Activated CD8-positive, alpha-beta memory T cell treated with anti-CD3 and anti-CD28 coated beads for 1 hour (primary cell): ENCODE data around the gene CD302.
"Not testable (repeated sequence)": the region's sequence is repeated elsewhere in the genome, so short reads cannot be mapped to it uniquely, and the experiment has no call there.

Experiments used
- DNase-seq, 2 donors: peaks; one replicate each; pipeline ENCODE4 v3.0.0-alpha.2; 2020; ENCODE audit warnings: low read depth in 1 of 2; ENCODE audit errors: extremely low read depth in 1 of 2

Gene CD302, protein sequence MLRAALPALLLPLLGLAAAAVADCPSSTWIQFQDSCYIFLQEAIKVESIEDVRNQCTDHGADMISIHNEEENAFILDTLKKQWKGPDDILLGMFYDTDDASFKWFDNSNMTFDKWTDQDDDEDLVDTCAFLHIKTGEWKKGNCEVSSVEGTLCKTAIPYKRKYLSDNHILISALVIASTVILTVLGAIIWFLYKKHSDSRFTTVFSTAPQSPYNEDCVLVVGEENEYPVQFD

DNA sequence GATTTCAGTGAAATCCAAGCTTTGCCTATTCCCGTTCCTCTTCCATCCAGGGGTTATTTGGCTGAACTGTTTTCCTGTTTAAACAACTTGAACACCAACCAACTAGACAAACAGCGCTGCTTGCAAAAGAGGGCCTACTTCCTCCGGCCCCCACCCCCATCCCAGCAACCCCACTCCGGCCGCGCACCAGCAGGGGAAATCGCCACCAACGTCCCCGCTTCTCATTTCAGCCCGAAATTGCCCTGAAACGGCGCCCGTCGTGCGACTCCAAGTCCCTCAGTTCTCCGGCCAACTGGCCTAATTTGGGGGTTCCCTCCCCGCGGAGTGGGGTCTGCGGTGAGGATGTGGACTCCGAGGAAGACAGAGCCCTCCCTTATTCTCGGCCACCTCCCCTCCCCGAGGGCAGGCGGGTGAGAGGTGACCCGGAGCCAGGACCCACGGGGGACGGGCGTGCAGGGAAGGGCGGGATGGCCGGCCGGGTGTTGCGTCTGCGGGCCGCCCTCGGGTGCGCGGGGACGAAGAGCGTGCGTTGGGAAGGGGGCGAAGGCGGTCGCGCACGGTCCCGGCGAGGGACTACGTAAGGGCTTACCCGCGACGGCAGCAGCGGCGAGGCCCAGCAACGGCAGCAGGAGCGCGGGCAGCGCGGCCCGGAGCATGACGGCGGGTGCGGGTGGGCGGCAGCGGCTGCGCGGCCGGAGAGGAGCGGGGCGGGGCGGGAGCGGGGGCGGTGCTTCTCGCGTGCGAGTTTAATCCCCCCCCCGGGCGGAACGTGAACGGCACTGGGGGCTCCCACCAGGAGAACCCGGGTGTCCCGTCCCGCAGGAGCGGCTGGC, at the start of gene CD302:
Gene CD302 (minus strand): TSS at position 666 of the 833 bp plus-strand sequence. CDS start 10 bp downstream, at position 656.
- peak in 1 of 2 donors; percentile 23 for DNase-seq

DNA sequence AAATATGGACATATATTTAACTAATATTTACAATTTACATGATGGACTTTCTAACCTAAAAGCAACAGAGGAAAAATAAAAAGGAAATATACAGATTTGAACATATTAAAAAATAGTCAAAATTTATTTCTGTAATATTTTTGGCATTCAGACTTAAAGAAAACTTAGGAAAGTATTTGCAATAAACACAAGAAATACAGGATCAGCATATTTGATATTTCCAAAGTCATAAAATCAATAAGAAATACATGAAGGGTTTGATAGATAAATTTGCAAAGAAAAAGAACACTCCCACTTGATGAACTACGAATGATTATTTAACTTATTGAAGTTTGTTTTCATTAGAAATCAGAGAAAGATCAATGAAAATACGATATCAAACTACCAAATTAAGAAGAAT, 48.6 kb upstream of the CD302 start:
- DNase-seq = no peak

DNA sequence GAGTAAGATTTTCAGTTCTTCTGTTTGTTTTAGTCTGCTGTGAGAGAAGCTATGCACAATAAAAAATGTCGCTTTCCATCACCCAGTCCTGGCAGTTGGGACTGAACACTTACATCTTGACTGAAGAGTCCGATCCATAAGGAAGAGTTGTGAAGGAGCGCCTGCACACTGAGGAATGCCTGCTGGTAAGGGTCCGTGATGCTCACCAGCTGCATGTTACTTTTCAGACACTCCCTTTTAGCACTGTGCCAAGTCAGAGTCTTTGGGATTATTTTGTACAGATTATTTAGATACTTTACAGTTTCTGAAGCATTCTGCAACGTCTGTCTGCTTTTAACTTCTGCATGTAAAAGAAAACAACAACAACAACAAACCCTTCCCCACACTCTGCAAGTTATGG, 42.6 kb upstream of the CD302 start:
- DNase-seq = no peak

DNA sequence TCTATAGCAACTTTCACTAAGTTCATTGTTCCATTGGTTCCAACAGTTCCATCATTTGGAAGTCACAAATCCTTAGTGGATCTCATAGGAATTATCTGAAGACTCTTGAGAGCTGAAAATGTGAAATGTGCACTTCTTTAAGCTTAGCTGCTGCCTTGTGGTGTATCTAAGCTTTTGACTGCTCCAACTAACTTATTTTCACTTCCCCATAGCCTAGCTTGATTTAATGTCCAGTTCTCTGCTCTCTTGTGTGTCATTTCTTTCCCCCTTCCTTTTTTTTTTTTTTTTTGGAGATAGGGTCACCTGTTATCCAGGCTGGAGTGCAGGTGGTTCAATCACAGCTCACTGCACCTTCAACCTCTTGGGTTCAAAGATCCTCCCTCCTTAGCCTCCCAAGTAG, 34.9 kb upstream of the CD302 start:
- DNase-seq = no peak

DNA sequence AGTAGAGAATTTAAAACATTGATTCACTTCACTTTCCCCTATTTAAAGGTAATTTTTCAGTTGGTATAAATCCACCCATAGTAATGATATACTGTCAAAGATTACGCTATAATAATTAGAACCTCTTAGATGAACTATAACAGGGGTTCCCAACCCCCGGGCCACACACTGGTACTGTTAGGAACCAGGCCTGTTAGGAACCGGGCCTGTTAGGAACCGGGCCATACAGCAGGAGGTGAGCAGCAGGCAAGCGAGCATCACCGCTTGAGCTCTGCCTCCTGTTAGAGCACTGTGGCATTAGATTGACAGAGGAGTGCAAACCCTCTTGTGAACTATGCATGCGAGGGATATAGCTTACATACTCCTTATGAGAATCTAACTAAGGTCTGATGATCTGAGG, 34.0 kb upstream of the CD302 start:
- DNase-seq = no peak

DNA sequence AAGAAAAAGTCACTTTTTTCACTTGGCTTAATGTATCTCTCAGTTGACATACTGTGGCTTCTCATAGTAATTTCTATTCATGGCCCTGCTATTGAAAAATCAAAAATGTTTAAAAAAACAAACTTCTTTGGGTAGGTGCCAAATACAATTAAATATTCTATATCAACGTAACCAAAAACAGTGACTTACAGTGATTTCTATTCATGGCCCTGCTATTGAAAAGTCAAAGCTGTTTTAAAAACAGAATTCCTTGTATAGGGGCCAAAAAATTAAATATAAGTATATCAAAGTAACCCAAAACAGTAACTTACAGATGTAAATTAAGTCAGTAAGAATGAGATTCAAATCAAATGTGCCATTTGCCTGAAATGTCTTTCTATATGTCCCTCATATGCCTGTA, 31.4 kb upstream of the CD302 start:
- no peak for DNase-seq

DNA sequence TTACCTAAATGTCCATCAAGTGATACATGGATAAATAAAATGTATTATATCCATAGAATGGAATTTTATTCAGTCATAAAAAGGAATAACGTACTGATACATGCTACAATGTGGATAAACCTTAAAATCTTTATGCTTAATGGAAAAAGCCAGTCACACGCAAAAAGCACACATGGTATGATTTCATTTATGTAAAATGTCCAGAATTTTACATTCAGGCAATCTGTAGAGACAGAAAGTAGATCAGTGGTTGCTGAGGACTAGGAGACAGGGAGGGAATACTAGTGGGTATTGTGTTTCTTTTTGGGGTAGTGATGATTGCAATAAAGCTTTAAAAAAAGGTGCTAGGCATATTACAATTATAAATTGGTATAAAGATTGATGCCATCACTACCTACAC, 30.7 kb upstream of the CD302 start:
- DNase-seq = no peak

DNA sequence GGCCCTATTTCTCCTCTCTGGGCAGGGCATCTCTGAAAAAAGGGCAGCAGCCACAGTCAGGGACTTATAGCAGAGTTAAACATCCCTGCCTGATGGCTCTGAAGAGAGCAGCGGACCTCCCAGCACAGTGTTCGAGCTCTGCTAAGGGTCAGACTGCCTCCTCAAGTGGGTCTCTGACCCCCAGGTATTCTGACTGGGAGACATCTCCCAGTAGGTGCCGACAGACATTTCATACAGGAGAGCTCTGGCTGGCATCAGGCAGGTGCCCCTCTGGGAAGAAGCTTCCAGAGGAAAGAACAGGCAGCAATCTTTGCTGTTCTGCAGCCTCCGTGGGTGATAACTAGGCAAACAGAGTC, 24.4 kb upstream of the CD302 start:
- DNase-seq = not testable (repeated sequence)

DNA sequence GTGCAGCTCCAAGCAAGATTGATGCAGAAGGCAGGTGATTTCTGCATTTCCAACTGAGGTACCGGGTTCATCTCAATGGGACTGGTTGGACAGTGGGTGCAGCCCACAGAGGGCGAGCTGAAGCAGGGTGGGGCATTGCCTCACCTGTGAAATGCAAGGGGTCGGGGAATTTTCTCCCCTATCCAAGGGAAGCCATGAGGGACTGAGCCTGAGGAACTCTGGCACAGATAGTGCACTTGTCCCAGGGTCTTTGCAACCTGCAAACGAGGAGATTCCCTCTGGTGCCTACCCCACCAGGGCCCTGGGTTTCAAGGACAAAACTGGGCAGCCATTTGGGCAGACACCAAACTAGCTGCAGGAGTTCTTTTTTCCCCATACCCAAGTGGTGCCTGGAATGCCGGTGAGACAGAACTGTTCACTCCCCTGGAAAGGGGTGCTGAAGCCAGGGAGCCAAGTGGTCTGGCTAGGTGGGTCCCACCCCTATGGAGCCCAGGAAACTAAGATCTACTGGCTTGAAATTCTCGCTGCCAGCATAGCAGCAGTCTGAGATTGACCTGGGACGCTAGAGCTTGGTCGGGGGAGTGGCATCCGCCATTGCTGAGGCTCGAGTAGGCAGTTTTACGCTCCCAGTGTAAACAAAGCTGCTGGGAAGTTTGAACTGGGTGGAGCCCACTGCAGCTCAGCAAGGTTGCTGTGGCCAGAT, 23.9 kb upstream of the CD302 start:
- DNase-seq = not testable (repeated sequence)

DNA sequence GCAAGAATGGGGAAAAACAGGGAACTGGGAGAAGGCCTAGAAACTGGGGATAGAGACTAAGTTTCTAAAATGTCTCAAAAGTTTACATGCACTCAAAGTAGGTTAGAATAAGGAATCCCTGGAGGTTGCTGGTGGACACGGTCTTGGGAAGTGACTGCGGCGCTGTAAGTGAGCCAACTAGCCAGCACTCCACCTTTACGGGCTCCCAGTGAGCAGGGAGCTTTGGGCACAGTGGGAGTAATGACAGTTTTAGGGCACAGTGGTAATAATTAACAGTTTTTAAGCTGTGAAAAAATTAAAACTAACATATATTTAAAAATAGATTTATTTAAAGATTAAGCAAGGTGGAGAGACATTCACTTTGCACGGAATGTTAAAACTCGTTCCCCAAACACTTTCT, 20.9 kb upstream of the CD302 start:
- DNase-seq = no peak

DNA sequence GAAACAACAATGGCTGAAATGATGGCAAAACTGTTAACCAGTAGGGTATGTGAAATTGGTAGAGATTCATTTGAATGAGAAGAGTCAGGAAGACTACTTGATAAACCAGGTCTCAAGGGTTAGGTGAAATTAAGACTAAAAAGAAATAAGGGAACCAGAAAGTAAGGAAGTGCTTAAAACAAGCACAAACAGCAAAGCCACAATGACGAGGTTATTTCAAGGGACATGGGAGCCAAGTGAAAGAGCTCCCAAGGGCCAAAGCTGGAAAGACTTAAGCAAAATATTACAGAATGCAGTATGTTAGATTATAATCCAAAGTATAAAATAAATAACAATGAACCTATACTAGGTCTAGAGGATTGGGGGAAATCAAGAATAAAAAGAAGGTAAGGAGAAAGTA, 19.3 kb upstream of the CD302 start:
- DNase-seq = no peak

DNA sequence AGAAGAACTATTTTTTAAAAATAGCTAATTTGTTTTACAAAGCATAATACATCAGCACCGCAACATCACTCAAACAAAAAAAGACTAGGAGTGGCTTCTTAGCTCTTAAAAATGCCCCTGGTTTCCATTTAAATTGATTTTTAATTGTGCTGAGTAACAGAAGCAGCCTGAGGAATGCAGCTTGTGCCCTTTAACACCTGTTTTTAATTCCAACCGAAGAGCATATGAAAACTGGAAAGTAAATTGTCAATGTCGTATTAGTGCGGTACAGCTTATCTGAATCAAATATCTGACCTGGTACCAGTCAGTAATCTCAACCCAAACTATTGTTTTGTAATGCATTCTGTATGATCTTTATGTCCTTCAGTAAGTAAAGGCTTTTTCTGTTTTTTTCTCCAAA, 13.2 kb upstream of the CD302 start:
- no peak for DNase-seq

DNA sequence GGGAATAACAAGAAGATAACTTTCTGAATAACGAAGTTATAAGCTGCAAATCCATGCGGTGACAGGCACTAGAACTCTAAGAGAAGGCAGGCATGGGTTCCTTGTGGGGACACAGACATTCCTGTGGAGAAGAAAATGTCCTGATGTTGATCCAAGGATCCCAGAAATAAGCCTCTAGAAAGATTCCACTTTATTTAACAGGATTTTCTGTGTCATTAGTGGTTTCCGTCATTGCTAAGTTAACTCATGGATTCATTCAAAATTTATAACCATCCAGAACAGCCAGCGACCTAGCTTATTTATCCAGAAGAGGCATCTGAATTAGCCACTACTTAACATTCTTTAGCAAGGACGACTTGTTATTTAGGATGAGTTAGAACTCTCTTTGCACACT, 10.0 kb upstream of the CD302 start:
- DNase-seq = no peak

DNA sequence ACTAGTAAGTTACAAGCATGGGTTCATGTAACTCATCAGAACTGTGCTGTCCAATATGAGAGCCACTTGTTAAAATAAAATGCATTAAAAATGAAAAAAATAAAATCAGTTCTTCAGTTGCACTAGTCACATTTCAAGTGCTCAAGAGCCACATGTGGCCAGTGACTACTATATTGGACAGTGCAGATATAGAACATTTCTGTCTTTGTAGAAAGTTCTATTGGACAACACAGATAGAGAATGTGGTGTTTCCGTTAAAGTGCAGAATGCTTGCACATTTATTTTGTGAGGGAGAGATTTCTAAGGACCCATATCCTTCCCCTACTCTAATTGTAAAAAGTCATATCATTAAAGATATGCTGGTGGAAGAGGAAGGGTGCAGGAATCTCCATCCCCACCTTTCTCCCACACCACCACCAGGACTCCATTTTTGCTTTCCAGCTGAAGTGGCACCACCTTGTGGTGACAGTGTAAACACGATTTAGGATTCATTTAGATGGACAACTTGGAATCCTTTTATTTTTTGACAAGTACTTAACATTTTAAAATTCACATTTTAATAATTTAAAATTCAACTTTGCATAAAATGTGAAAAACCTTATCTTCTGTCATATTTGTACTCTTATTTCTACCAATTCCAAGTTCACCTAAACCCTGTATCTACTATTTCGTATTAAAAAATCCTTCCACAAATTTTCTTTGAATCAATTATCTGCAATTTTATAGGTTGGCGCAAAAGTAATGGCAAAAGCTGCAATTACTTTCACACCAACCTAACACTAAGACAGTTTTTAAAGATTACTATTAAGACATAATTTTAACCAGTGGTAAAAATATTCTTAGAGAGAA, 9.4 kb upstream of the CD302 start:
- DNase-seq = no peak

DNA sequence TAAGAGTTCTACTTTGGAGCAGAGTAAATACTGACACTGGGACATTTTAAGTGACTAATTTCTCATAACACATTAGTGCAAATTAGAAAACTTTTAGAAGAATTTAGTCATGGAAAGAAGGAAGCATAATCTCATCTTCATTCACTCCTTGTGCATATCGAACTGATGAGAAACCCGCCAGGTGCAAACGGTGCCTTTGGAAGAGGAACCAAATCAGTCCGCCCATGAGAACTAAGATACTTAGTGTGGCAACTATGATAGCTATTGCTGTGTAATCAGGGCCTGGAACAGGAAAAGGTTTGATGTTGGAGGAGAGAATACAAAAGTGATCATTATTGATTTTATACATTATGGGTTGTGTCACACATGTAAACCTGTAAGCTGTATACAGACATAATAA, 6.9 kb upstream of the CD302 start:
- DNase-seq = no peak

DNA sequence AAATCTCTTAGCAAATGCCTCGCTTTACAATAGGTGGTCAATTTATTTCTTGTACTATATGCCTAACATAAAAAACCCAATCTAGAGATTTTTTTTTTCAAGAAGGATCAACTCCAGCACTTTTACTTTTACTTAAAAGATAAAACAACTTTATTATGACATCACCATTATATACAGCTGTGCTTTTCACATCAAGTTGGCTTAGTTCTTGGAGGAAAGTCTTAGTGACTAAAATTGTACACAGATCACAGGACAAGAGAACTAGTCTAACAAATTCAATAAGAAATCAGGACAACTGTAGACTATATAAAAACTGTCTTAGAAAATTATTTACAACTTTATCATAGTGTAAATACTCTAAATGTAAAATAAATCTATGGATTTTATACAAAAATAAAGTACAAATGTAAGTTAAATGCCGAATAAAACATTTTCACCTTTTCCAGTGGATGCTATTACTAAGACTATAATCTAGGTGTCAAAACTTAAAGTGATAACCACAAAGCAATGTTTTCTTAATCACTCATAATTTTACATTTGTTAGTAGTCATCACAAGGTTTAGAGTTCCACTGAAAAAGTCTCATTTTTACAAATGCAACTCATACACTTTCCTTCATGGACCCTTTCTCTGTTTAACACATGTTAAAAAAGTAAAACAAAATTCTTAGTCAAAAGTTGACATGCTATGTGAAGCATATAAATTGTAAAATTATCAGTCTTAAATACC, 5.4 kb upstream of the CD302 start:
- no peak for DNase-seq

DNA sequence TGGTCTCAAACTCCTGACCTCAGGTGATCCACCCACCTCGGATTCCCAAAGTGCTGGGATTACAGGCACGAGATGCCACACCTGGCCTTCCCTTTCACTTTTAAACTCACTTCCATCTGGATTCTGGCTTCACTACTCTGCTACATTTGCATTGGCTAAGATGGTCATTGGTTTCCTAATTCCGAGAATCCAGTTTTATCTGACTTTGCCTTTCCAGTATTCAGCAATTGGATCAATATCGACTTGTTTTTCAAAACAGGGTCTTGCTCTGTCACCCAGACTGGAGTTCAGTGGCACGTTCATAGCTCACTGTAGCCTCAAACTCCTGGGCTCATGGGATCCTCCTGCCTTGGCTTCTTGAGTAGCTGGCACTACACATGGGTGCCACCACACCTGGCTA, 4.7 kb upstream of the CD302 start:
- no peak for DNase-seq

DNA sequence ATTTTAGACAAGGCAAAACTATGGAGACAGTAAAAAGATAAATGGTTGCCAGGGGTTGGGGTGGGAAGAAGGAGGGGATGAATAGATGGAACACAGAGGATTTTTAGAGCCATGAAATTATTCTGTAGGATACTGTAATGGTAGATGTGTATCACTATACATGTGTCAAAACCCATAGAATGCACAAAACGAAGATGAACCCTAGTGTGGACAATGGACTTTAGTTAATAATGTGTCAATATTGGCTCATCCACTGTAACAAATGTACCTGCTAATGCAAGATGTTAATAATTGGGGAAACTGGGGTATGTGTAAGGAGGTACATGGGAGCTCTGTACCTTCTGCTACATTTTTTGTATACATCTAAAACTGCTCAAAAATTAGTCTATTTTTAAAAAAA, 1.8 kb upstream of the CD302 start:
- DNase-seq = no peak

DNA sequence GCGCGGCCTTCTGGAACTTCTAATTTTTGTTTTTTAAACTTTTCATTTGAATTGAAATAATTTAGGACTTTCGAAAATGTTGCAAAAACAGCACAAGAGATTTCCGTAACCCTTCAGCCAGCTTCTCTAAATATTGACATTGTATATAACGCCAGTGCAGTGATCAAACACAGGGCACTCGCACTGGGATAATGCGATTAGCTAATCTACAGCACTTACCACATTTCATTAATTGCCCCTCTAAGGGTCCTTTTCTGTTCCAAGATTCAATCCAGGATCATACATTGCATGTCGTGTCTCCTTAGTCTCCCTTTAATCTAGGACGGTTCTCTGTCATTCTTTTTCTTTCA, 343 bp upstream of the CD302 start:
- no peak for DNase-seq

DNA sequence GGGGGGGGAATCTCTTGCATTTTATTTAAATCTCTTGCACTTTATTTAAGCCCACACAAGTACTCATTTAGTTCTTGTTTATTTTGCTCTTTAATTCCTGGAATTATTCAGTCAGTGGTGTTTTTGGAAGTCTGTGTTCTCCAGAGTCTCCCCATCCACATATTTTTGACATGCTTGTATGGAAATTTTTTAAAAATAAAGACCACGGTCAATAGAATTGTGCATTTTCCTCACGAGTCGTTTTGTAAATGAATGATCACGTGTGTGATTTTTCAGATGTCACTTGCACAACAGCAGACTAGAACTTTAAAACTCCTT, 824 bp downstream of the CD302 start:
- DNase-seq = no peak
